SHP77 treated with DMSO at 0.1 percent for 48 hours (cell line): ENCODE measurements around the gene FNDC11.
"Not testable (repeated sequence)": the region's sequence is repeated elsewhere in the genome, so short reads cannot be mapped to it uniquely, and the experiment has no call there.

Source experiments
- DNase-seq: peaks from one replicate; lab custom pipeline; 2025; lab: John Stamatoyannopoulos, UW

FNDC11 gene

DNA sequence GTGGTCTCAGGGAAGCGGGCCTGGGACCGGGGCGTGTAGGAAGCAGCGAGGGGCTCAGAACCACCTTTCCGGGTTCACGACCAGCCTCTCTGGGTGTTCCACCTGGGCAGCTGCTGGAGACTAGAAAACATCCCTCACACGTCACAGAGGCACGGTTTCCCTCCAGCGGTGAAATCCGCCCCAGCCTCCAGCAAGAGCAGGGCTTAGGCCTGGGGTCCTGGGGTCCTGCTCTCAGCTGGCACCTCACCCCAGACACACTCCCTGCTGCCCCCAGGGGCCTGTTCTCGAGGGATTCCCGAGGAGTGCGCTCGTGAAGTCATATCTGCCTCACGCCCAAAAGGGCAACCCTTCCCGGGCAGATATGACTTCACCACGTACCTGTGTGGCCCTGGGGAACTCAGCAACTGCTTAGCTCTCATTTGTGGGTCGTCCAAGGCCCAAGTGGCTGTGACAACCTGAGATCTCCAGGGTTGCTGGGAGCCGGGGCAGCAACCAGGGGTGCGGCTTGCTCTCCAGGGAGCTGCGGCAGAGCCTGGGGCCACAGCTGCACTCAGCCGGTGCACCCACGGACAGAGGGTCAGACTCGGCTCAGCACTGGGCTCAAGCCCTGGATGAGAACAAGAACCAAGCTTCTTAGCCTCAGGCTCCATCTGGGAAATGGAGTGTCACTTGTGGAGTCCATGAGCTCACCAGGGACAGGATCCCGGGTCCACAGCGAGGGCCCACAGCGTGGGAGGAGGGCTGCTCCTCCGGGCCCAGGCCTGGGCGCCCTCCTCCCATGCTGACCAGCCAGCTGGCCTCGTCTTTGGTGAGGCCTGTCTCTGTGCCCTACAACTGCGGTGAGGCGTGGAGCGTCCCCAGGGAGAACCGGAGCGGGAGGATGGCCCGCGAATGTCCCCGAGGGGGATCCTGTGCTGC, 661 bp downstream of the FNDC11 start:
- DNase-seq = no peak

DNA sequence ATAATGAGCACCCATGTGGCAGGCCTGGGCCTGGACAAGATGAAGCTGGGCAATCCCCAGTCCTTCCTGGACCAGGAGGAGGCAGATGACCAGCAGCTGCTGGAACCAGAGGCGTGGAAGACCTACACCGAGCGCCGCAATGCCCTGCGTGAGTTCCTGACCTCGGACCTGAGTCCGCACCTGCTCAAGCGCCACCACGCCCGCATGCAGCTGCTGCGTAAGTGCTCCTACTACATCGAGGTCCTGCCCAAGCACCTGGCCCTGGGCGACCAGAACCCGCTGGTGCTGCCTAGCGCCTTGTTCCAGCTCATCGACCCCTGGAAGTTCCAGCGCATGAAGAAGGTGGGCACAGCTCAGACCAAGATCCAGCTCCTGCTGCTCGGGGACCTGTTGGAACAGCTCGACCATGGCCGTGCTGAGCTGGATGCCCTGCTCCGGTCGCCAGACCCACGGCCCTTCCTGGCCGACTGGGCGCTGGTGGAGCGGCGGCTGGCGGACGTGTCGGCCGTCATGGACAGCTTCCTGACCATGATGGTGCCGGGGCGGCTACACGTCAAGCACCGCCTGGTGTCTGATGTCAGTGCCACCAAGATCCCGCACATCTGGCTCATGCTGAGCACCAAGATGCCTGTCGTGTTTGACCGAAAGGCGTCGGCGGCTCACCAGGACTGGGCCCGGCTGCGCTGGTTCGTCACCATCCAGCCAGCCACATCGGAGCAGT, 1.9 kb downstream of the FNDC11 start:
- peak; percentile 60 for DNase-seq

DNA sequence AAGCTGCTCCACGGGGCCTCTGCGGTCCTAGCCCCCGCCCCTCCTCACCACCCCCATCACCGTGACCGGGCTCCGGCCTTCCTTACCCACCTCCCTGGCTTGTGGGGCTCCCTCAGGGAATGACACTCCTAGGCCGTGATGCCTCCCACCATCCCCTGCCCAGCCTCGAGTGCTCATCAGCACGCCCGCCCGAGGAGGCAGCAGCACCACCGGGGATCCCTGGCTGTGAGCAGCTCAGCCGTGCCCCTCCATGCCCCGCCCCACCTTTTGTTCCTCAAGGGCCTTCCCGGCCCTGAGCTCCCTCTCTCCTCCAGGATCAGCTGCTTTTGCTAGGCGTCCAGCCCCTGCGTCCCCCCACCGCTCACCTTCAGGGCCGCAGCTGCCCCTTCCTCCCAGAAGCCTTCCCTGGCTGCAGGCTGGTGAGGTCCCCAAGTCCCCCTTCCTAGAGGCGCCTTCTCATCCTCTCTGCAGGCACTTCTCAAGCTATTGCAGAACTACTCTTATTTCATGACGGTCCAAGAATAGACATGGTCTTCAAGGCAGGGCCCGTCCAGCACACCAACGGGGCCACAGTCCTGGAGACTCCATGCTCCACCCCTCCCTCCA, 3.0 kb downstream of the FNDC11 start:
- DNase-seq = no peak

DNA sequence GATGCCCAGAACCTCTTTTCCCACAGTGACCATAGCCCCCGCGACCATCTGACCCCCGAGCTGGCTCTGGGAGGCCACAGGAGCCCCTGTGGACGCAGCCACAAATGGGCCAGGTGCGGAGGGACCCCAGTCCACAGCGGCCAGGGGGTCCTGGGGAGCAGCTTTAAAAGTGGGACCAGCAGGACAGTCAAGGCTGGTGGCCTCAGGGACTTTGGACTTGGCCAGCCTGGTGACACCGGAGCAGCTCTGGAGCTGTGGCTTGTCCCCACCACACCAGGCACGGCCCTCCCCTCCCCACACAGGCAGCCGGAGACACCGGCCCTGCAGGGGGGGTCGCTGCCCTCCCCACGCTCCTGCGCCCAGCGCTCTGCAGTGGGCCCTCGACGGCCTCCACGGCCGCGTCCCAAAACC, 3.5 kb downstream of the FNDC11 start:
- no peak for DNase-seq

DNA sequence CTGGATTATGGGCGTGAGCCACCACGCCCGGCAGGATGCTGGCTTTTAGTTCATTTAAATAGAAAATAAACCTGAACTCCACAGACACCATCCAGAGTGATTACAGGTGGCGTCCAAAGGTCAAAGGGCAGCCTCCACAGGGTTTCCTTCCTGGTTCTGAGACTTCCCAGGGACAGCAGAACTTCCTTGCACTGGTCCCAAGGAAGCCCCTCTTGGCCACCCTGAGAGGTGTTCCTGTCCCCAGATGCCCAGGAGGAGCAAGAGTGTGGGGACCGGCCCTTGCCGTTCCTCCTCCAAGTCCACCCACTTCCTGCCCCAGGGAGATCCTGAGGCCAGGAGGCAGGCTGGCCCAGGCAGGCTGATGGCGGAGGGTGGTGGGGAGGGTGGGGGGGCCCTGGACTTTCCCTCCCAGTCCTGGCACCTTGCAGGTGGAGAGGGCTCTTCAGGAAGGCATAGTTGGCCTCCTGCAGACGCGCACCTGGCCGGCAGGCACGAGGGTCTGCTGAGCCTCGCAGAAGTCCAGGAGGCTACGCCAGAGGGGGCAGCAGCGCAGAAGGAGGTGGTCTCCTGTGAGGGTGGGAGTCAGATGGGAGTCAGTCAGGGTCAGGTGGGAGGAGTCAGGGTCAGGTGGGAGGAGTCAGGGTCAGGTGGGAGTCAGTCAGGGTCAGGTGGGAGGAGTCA, 5.0 kb downstream of the FNDC11 start:
- no peak for DNase-seq

DNA sequence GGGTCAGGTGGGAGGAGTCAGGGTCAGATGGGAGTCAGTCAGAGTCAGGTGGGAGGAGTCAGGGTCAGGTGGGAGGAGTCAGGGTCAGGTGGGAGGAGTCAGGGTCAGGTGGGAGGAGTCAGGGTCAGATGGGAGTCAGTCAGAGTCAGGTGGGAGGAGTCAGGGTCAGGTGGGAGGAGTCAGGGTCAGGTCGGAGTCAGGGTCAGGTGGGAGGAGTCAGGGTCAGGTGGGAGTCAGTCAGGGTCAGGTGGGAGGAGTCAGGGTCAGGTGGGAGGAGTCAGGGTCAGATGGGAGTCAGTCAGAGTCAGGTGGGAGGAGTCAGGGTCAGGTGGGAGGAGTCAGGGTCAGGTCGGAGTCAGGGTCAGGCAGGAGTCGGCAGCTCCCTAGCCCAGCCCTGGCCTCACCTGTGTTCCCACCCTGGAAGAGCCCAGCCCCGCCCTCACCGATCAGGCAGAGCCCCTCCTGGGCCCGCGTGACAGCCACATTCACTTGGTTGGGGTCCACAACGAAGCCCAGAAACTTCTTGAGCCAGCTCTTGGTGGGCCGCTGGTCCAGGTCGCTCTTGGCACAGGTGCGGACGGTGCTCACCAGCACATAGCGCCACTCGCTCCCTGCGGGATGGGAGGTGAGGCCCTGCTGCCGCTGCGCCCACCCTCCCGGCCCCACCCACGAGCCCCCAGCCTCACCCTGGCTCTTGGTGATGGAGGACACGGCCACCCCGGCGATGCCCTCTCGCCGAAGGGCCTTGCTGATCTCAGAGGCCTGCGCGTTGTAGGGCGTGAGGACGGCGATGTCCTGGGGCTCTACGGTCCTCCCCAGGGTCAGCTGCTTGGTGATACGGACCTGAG, 5.8 kb downstream of the FNDC11 start:
- not testable (repeated sequence) for DNase-seq

DNA sequence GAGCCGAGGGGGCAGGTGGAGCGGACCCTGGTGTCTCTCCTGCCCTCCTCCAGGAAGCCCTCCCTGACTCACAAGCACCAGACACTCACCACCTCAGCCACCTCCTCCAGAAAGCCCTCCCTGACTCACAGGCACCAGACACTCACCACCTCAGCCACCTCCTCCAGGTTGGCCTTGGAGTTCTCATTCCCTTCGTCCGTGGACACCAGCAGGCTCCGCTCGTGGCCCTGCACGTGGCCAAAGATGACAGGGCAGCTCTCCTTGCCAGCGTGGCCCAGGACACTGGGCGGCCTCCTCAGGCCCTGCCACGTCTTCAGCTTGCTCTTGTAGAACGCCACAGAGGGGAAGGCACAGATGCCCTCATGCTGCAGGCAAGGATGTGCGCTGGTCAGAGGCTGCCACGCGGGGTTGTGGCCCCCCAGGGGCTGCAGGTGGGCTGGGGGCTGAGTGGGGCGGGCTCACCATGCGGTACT, 6.4 kb downstream of the FNDC11 start:
- DNase-seq = no peak

DNA sequence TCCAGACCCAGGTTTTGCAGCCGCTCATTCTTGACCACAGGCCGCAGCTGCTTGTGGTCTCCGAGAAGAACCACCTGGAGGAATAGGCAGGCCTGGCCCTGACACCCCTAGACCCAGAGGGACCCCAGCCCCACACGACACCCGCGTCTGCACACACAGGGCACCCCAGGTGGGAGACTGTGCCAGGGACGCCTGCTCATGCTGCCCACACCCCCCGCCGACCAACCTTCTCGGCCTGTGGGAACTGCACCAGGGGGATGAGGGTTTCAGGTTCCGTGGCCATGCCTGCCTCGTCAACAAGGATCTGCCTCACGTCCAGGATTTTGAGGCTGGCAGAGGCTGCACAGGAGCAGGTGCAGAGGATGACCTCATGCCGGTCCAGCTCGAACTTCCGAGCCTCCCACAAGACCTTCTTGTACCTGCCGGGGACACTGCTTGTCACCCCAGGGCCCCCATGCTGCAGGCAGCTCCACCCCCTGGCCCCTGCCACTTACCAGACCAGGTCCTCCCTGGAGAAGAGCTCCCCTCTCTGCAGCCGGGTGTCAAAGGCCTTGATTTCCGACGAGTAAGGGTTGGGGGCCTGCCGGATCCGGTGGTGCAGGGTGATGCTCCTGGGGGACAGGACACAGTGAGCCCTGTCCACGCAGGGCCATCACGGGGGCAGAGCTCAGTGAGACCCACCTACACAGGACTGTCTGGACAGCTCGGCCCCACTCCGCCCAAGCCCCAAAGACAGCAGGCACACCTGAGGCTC, 7.1 kb downstream of the FNDC11 start:
- DNase-seq = no peak

DNA sequence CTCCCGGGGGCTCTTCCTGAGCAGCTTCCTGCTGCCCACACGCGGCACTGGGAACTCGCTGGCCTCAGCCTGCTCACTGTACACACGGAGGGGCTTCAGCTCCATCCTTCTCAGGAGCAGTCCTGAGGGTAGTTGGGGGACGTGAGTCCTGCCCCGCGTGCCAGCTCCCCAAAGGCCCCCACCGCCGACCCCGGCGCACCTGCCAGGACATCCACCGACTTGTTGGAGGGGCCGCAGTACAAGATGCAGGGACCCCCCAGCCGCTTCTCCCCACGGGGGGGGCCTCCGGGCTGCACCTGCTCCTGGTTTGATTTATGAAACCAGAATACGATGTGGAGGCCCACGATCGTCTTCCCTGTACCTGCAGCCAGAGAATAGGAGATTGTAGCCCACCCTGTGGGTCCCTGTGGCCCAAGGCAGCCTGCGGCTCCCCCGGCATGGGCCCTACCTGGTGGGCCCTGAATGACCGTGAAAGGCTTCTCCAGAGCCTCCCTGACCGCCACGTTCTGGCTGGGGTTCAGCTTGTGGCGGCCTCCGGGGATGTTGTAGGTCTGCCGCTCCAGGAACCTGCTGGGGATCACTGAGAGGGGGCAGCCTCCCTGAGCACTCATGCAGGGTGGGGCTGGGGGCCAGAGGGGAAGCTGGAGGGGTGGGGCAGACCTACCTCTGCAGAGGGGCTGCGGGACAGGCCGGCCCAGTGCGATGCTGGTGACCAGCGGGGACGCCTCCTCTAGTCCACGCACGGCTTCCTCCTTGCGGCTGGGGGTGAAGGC, 7.9 kb downstream of the FNDC11 start:
- no peak for DNase-seq

DNA sequence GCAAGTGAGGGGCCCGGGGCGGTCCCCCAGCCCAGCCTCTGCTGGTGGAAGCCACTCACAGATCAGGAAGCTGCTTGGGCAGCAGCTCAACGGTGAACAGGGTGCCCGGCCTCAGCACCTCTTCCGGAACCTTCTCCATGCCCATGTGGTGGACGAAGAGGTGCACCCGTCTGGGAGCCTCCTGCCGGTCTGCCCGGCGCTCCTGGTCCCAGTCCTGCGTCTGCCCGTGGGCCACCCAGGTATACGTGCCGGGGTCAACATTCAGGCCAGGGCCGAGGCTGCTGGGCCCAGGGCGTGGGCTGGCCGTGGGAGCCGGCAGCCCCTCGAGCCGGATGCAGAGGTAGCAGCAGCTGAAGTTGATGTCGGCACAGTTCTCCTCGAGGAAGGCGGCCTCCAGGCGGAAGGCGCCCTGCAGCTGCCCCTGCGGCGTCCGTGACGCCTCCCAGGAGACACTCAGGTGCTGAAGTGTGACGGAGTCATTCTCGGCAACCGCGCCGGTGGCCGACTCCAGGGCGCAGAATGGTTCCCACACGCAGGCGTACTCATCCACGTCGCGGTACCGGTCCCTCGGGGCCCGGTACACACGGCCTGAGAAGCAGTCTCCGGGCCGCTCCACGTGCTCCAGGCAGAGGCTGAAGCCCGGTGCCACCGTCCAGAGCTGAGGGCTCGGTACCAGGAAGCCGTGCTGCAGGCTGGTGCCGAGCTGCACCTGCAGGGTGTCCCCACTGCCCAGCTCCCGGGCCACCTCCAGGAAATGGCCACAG, 8.7 kb downstream of the FNDC11 start:
- DNase-seq = no peak

DNA sequence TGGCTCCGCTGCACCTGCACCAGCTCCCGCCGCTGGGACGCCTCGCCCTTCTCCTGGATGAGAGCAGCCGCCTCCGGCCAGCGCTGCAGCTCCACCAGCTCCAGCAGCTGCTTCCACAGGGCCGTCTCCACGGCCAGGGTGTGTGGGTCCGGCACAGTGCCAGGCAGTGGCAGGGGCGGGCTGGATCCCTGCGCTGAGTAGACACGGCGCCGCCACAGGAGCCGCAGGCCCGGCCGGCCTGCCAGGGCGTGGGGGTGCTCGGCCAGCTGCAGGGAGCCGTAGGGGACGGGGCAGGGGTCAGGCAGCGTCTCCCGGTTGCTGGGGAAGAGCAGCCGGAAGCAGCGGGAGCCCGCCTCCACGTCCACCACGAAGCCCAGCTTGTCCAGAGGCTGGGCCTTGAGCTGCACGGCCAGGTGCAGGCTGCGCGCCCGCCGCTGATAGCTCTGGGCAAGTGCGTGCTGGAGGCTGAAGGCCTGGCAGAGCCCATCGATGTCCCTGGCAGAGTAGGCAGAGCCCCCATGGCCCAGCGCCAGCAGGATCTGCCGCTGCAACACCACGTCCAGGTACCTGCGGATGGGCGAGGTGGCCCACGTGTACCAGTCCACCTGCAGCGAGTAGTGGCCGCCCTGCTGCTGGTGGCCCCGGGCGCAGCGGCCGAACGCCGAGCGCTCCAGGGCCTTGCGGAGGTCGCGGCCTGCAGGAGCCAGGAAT, 9.4 kb downstream of the FNDC11 start:
- no peak for DNase-seq

DNA sequence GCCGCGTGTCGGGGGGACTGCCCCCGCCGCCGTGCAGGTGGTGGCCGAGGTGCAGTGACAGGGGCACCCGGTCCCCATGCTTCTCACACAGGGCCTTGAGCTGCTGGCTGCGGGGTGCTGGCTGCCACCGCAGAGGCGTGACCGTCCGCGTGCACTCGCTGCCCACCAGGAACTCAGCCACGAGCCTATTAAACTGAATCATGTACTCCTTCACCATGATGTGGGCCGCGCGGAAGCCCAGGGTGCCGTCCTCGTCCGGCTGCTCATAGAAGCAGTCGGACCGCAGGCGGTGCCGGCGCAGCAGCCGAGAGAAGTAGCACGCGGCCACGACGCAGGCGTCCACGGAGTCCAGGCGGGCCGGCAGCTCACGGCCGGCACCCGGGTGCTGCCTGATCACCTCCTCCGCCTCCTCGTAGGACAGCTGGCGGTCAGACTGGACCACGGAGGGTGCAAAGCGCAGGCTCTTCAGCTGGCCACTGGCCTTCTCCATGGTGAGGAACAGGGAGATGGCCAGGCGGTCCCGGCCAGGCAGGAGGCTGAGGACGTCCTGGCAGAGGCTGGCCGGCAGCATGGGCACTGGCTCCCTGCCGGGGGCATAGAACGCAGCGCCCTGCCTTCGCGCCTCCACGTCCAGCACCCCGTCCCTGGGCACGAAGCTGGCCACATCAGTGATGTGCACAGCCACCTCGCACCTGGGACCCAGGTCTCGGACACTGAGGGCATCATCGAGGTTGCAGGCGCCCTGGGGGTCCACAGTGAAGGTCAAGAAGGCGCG, 10.3 kb downstream of the FNDC11 start:
- no peak for DNase-seq

DNA sequence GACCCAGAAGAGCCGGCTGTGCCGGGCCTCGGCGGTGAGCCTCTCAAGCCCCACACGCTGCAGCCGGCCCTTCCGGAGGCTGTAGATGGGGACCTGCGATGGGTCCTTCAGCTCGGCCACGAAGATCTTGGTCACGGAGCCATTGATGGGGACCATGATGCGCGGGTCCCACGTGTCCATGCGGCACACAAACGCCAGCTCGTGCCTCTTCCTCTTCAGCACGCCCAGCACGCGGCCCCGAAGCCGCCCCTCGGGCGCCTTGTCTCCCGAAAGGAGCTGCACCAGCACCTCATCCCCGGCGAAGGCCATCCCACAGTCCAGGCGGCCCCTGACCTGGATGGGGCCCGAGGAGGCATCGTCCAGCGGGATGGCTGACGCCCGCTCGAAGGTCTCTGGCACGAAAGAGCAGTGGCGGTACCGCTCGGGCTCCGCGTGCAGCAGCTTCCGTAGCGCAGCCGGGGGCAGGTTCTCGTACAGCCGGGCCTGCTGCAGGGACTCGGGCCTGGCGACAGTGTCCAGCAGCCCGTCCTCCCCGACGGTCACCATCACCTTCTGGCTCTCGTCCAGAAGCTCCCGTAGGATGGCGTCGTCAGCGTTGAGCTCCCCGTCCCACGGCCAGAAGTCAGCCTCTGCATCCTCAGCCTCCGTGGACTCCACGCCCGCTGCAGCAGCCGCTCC, 11.2 kb downstream of the FNDC11 start:
- no peak for DNase-seq

DNA sequence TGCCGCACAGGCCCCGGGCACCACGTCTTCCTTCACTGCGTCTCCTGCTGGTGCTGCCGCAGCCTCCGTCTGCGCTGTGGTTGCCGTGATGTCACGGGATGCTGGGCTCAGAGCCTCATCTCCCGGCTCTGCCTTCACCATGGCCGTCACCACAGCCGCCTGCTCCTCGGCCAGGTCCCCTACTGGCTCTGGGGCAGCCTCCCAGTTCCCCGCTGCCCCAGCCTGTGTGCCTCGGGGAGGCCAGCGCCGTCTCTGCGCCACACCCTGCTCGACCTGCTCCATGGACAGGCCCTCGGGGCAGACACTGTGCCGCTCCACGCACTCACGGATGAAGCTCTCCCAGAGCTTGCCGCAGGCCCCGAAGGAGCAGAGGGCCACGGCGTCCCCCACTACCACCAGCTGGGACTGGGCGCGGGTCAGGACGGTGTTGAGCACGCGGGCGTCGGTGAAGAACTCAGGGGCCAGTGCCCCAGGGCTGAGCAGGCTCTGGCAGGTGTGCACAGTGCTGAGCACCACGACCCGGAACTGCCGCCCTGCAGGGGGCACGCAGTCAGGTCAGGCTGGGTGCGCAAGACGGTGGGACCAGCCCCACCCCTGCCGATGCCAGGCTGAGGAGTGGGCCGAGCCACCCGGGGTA, 11.9 kb downstream of the FNDC11 start:
- no peak for DNase-seq

DNA sequence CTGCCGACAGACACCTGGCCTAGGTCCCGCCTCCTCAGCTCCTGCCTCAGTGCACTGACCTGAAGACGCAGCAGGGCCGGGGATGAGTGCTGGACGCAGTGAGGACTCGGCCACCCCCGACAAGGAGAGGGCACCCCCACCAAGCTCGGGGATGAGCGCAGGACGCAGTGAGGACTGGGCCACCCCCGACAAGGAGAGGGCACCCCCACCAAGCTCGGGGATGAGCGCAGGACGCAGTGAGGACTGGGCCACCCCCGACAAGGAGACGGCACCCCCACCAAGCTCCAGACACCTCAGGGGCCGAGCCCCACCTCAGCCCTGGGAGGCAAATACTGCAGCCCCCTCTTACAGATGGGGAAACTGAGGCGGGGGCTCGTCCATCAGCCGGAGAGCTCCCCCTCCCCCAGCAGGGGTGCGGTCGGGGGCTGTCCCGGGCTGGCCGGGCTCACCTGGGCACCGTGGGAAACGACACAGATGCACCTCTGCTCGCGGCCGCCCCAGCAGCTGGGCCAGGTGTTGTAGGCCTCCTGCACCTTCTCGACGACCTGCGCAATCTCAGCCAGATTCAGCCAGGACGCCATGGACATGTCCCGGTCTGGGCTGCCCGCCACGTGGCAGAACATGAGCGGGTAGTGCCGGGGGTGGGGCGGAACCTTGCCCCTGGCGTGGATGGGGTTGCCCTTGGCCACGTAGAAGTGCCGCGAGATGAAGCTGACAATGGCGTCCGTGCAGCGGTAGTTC, 12.6 kb downstream of the FNDC11 start:
- no peak for DNase-seq

DNA sequence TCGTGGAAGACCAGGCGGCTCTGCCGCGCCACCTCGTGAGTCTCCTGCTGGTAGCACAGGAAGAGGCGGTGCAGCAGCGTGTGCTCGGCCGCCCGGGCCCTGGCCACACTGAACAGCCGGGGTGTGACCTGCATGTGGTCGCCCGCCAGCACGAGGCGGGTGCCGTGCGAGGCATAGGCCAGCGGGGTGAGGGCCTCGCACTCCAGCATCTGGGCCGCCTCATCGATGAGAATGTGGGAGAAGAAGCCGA, 13.1 kb downstream of the FNDC11 start:
- DNase-seq = no peak
